SIG-M5 treated with dmso at 0.1 percent for 504 hours (cell line): Measurements from ENCODE around the gene GALNT10.

Experiments used
- DNase-seq: peaks from one replicate; lab custom pipeline; 2025; ENCODE audit not compliant: unreplicated experiment; lab: John Stamatoyannopoulos, UW

Gene GALNT10

GRCh38 chr5:154401355-154401754 lies 210.8 kb downstream of the GALNT10 start:
- no peak for DNase-seq

GRCh38 chr5:154401931-154402330 lies 211.4 kb downstream of the GALNT10 start:
- no peak for DNase-seq

- no peak for DNase-seq
Measured at GRCh38 chr5:154402611-154403010, 212.1 kb downstream of the GALNT10 start.

- DNase-seq: no peak
Measured at GRCh38 chr5:154403234-154403633, 212.7 kb downstream of the GALNT10 start.

- DNase-seq: no peak
Measured at GRCh38 chr5:154403776-154404387, 213.3 kb downstream of the GALNT10 start.

- peak; percentile 65 for DNase-seq
Measured at GRCh38 chr5:154405078-154405792, 214.7 kb downstream of the GALNT10 start.

- no peak for DNase-seq
Measured at GRCh38 chr5:154406231-154406630, 215.7 kb downstream of the GALNT10 start.

GRCh38 chr5:154406826-154407225 lies 216.3 kb downstream of the GALNT10 start:
- DNase-seq: no peak

- DNase-seq: no peak
Measured at GRCh38 chr5:154408811-154409210, 218.3 kb downstream of the GALNT10 start.

GRCh38 chr5:154409230-154409840 lies 218.8 kb downstream of the GALNT10 start:
- no peak for DNase-seq

- no peak for DNase-seq
Measured at GRCh38 chr5:154410008-154410407, 219.5 kb downstream of the GALNT10 start.

GRCh38 chr5:154410786-154411185 lies 220.3 kb downstream of the GALNT10 start:
- DNase-seq: no peak

- DNase-seq: no peak
Measured at GRCh38 chr5:154411338-154411737, 220.8 kb downstream of the GALNT10 start.

- no peak for DNase-seq
Measured at GRCh38 chr5:154412316-154412715, 221.8 kb downstream of the GALNT10 start.

GRCh38 chr5:154412925-154413324 lies 222.4 kb downstream of the GALNT10 start:
- DNase-seq: no peak

GRCh38 chr5:154415114-154415513 lies 224.6 kb downstream of the GALNT10 start:
- DNase-seq: no peak

- no peak for DNase-seq
Measured at GRCh38 chr5:154418344-154418820, 227.8 kb downstream of the GALNT10 start.

GRCh38 chr5:154419236-154419635 lies 228.7 kb downstream of the GALNT10 start:
- no peak for DNase-seq

GRCh38 chr5:154421868-154422267 lies 231.3 kb downstream of the GALNT10 start:
- DNase-seq: peak; percentile 8

GRCh38 chr5:154422298-154422697 lies 231.8 kb downstream of the GALNT10 start:
- no peak for DNase-seq

- DNase-seq: no peak
Measured at GRCh38 chr5:154428208-154428607, 237.7 kb downstream of the GALNT10 start.

GRCh38 chr5:154429341-154429740 lies 238.8 kb downstream of the GALNT10 start:
- DNase-seq: no peak
